Ovary (tissue), 3 donors: ENCODE measurements around the gene CCSER2.

Experiments used
- CTCF ChIP-seq, 3 donors: fragments of 450-650 bp in 2 of 3; fragments of 200-600 bp in 1 of 3; IDR thresholded peaks; one replicate each; pipeline versions ENCODE4 v1.5.1 to v1.8.0; 2016 to 2022; ENCODE audit warnings: antibody characterized with exemption in 3 of 3, mild to moderate bottlenecking in 1 of 3
- EP300 ChIP-seq: sonication (generic); formaldehyde crosslinking; IDR thresholded peaks from one replicate; pipeline ENCODE4 v1.6.1; 2017; ENCODE audit warnings: antibody characterized with exemption
- POLR2A ChIP-seq: fragments of 450-650 bp; IDR thresholded peaks from one replicate; pipeline ENCODE4 v1.6.1; 2017; ENCODE audit warnings: antibody characterized with exemption, mild to moderate bottlenecking, moderate library complexity
- donor health status: DM: no; HTN: no; CAD: no.

GRCh38 chr10:84497978-84498377 lies 169.6 kb downstream of the CCSER2 start:
- no peak for TF ChIP-seq CTCF (IDR thresholded peaks at IDR 0.05)
- no peak for TF ChIP-seq POLR2A
- TF ChIP-seq EP300: no peak
